ENCODE results near the gene SEC23A.
"Not testable (repeated sequence)": the region's sequence is repeated elsewhere in the genome, so short reads cannot be mapped to it uniquely, and the experiment has no call there.

SEC23A gene

GRCh38 chr14:39060818-39061437 is 42.1 kb downstream of the SEC23A start:
- no peak overlapping the region for H3K4me2 ChIP-seq (ENCODE audit: low read length)
- no peaks in the 10 kb centered on the region for H3K79me2 ChIP-seq (ENCODE audit: control insufficient read depth, insufficient read depth, low read length, poor library complexity)
- no peak overlapping the region for H2BK5ac ChIP-seq (ENCODE audit: low read depth, low read length, poor library complexity)
- H3K36me3 ChIP-seq (ENCODE audit: control insufficient read depth in 1 of 2, insufficient read depth in 2 of 2, low read length in 2 of 2): peaks cover 22 to 24% of the 10 kb centered on the region in 2 experiments
- no CpG with 5 or more reads among the region's 4 CpGs for WGBS (ENCODE audit: extremely low coverage, insufficient coverage, insufficient read length)
- no peaks in the 10 kb centered on the region for H3K79me1 ChIP-seq (ENCODE audit: low read length)
- no peaks in the 10 kb centered on the region for H3K27me3 ChIP-seq (ENCODE audit: insufficient read depth, low read length)
- no peak overlapping the region for H3K27ac ChIP-seq (ENCODE audit: low read depth, low read length)
- H2AK5ac ChIP-seq (ENCODE audit: low read length): no peak overlapping the region
- DNase-seq: no peak
- H3K9ac ChIP-seq (ENCODE audit: low read length): no peak overlapping the region
- H3K4me3 ChIP-seq (ENCODE audit: low read depth, low read length): no peak overlapping the region
- H3K9me3 ChIP-seq (ENCODE audit: insufficient read depth, low read depth, low read length): peaks cover 5% of the 10 kb centered on the region
- no peak overlapping the region for H3K4ac ChIP-seq (ENCODE audit: low read depth, low read length)
- no peak overlapping the region for H3K18ac ChIP-seq (ENCODE audit: low read length)
- no peaks in the 10 kb centered on the region for H3K4me1 ChIP-seq (ENCODE audit: control insufficient read depth in 1 of 2, insufficient read depth in 2 of 2, low read length in 2 of 2)
- H3K14ac ChIP-seq (ENCODE audit: low read length): no peak overlapping the region
- no peak overlapping the region for H4K91ac ChIP-seq (ENCODE audit: low read depth, low read length)
- H4K12ac ChIP-seq (ENCODE audit: low read depth, low read length): no peak overlapping the region
- no peak overlapping the region for H2BK12ac ChIP-seq (ENCODE audit: low read length)
- no peak overlapping the region for H4K8ac ChIP-seq (ENCODE audit: low read depth, low read length)
- H2BK120ac ChIP-seq (ENCODE audit: insufficient read depth, low read length, poor library complexity): no peak overlapping the region
- H2AFZ ChIP-seq (ENCODE audit: insufficient read depth, low read length, poor library complexity): no peak overlapping the region
- H3K23ac ChIP-seq (ENCODE audit: low read length): no peak overlapping the region

- Histone ChIP-seq H4K91ac (ENCODE audit: low read depth, low read length) (no peak overlapping the region), H3K27me3 (ENCODE audit: insufficient read depth, low read length) (no peaks in the 10 kb centered on the region), H3K4me3 (ENCODE audit: low read depth, low read length) (no peak overlapping the region), H3K27ac (ENCODE audit: low read depth, low read length) (no peak overlapping the region), H3K4ac (ENCODE audit: low read depth, low read length) (no peak overlapping the region), H3K79me1 (ENCODE audit: low read length) (no peaks in the 10 kb centered on the region), H3K36me3 (ENCODE audit: control insufficient read depth in 1 of 2, insufficient read depth in 2 of 2, low read length in 2 of 2) (peaks cover 37 to 43% of the 10 kb centered on the region in 2 experiments), H3K14ac (ENCODE audit: low read length) (no peak overlapping the region), H3K9me3 (ENCODE audit: insufficient read depth, low read depth, low read length) (peaks cover 7% of the 10 kb centered on the region), H2AFZ (ENCODE audit: insufficient read depth, low read length, poor library complexity) (no peak overlapping the region), H2BK12ac (ENCODE audit: low read length) (no peak overlapping the region), H3K4me2 (ENCODE audit: low read length) (no peak overlapping the region), H3K18ac (ENCODE audit: low read length) (no peak overlapping the region), H3K4me1 (ENCODE audit: control insufficient read depth in 1 of 2, insufficient read depth in 2 of 2, low read length in 2 of 2) (no peaks in the 10 kb centered on the region), H2AK5ac (ENCODE audit: low read length) (no peak overlapping the region), H2BK120ac (ENCODE audit: insufficient read depth, low read length, poor library complexity) (no peak overlapping the region), H2BK5ac (ENCODE audit: low read depth, low read length, poor library complexity) (no peak overlapping the region), H3K79me2 (ENCODE audit: control insufficient read depth, insufficient read depth, low read length, poor library complexity) (no peaks in the 10 kb centered on the region), H3K9ac (ENCODE audit: low read length) (no peak overlapping the region), H4K8ac (ENCODE audit: low read depth, low read length) (no peak overlapping the region), H4K12ac (ENCODE audit: low read depth, low read length) (no peak overlapping the region), H3K23ac (ENCODE audit: low read length) (no peak overlapping the region)
- no peak for DNase-seq
- no CpG with 5 or more reads among the region's 10 CpGs for WGBS (ENCODE audit: extremely low coverage, insufficient coverage, insufficient read length)
These were observed 47.1 kb downstream of the SEC23A start for GRCh38 chr14:39055786-39056474.

- not testable (repeated sequence) for H3K9ac ChIP-seq (ENCODE audit: low read length); H3K4me2 ChIP-seq (ENCODE audit: low read length); H3K14ac ChIP-seq (ENCODE audit: low read length); H2BK120ac ChIP-seq (ENCODE audit: insufficient read depth, low read length, poor library complexity); DNase-seq; H3K9me3 ChIP-seq (ENCODE audit: insufficient read depth, low read depth, low read length); H3K4me1 ChIP-seq (ENCODE audit: control insufficient read depth in 1 of 2, insufficient read depth in 2 of 2, low read length in 2 of 2); H3K4ac ChIP-seq (ENCODE audit: low read depth, low read length); H3K4me3 ChIP-seq (ENCODE audit: low read depth, low read length); H3K79me2 ChIP-seq (ENCODE audit: control insufficient read depth, insufficient read depth, low read length, poor library complexity); H4K8ac ChIP-seq (ENCODE audit: low read depth, low read length); H3K27me3 ChIP-seq (ENCODE audit: insufficient read depth, low read length); H2AK5ac ChIP-seq (ENCODE audit: low read length); H4K12ac ChIP-seq (ENCODE audit: low read depth, low read length); H3K79me1 ChIP-seq (ENCODE audit: low read length); H3K27ac ChIP-seq (ENCODE audit: low read depth, low read length); H2BK5ac ChIP-seq (ENCODE audit: low read depth, low read length, poor library complexity); H2AFZ ChIP-seq (ENCODE audit: insufficient read depth, low read length, poor library complexity); H4K91ac ChIP-seq (ENCODE audit: low read depth, low read length); H3K18ac ChIP-seq (ENCODE audit: low read length); H2BK12ac ChIP-seq (ENCODE audit: low read length); H3K23ac ChIP-seq (ENCODE audit: low read length)
- peaks cover 46 to 50% of the 10 kb centered on the region in 2 experiments for H3K36me3 ChIP-seq (ENCODE audit: control insufficient read depth in 1 of 2, insufficient read depth in 2 of 2, low read length in 2 of 2)
- WGBS (ENCODE audit: extremely low coverage, insufficient coverage, insufficient read length): no CpG with 5 or more reads among the region's 5 CpGs
These were observed 50.1 kb downstream of the SEC23A start for GRCh38 chr14:39052869-39053454.

GRCh38 chr14:39050389-39050788 is 52.6 kb downstream of the SEC23A start:
- Histone ChIP-seq H2AFZ (ENCODE audit: insufficient read depth, low read length, poor library complexity) (no peak overlapping the region), H3K4me2 (ENCODE audit: low read length) (no peak overlapping the region), H3K36me3 (ENCODE audit: control insufficient read depth in 1 of 2, insufficient read depth in 2 of 2, low read length in 2 of 2) (peaks cover 32 to 40% of the 10 kb centered on the region in 2 experiments), H4K8ac (ENCODE audit: low read depth, low read length) (no peak overlapping the region), H3K14ac (ENCODE audit: low read length) (no peak overlapping the region), H3K4me3 (ENCODE audit: low read depth, low read length) (no peak overlapping the region), H2BK120ac (ENCODE audit: insufficient read depth, low read length, poor library complexity) (no peak overlapping the region), H3K27ac (ENCODE audit: low read depth, low read length) (no peak overlapping the region), H3K27me3 (ENCODE audit: insufficient read depth, low read length) (no peaks in the 10 kb centered on the region), H2BK12ac (ENCODE audit: low read length) (no peak overlapping the region), H3K4me1 (ENCODE audit: control insufficient read depth in 1 of 2, insufficient read depth in 2 of 2, low read length in 2 of 2) (no peaks in the 10 kb centered on the region), H3K79me1 (ENCODE audit: low read length) (no peaks in the 10 kb centered on the region), H3K23ac (ENCODE audit: low read length) (no peak overlapping the region), H3K9ac (ENCODE audit: low read length) (no peak overlapping the region), H3K4ac (ENCODE audit: low read depth, low read length) (no peak overlapping the region), H3K18ac (ENCODE audit: low read length) (no peak overlapping the region), H4K12ac (ENCODE audit: low read depth, low read length) (no peak overlapping the region), H2AK5ac (ENCODE audit: low read length) (no peak overlapping the region), H3K9me3 (ENCODE audit: insufficient read depth, low read depth, low read length) (no peaks in the 10 kb centered on the region), H2BK5ac (ENCODE audit: low read depth, low read length, poor library complexity) (no peak overlapping the region), H3K79me2 (ENCODE audit: control insufficient read depth, insufficient read depth, low read length, poor library complexity) (no peaks in the 10 kb centered on the region), H4K91ac (ENCODE audit: low read depth, low read length) (no peak overlapping the region)
- peak; percentile 36 to 43 for DNase-seq
- no CpG with 5 or more reads among the region's 2 CpGs for WGBS (ENCODE audit: extremely low coverage, insufficient coverage, insufficient read length)

Data from trophoblast cell (in vitro differentiated cells and primary cell).